ENCODE results near the gene TAGLN3.
A peak's percentile ranks its signal among the peaks of the same experiment; 100 is the strongest.

TAGLN3 gene

GRCh38 chr3:112041321-112041720, 42.6 kb downstream of the TAGLN3 start:
- TF ChIP-seq CTCF (IDR thresholded peaks at IDR 0.05; ENCODE audit: low read length, missing control alignments) = no peak
- DNase-seq (ENCODE audit: low read depth) = no peak
- no peak overlapping the region for H3K4me3 ChIP-seq (replicated peaks; ENCODE audit: low read depth, low read length)

GRCh38 chr3:112042842-112043280, 44.1 kb downstream of the TAGLN3 start:
- H3K4me3 ChIP-seq (replicated peaks; ENCODE audit: low read depth, low read length) = no peak overlapping the region
- TF ChIP-seq CTCF (IDR thresholded peaks at IDR 0.05; ENCODE audit: low read length, missing control alignments) = no peak
- no peak for DNase-seq (ENCODE audit: low read depth)

GRCh38 chr3:112043621-112044201, 45.0 kb downstream of the TAGLN3 start:
- peak; percentile 93 for TF ChIP-seq CTCF (IDR thresholded peaks at IDR 0.05; ENCODE audit: low read length, missing control alignments)
- peak; percentile 85 for DNase-seq (ENCODE audit: low read depth)
- peak overlapping the region; percentile 19 for H3K4me3 ChIP-seq (replicated peaks; ENCODE audit: low read depth, low read length)

- no peak overlapping the region for H3K4me3 ChIP-seq (replicated peaks; ENCODE audit: low read depth, low read length)
Observed at GRCh38 chr3:112046599-112046998, 47.9 kb downstream of the TAGLN3 start.

GRCh38 chr3:112047264-112047663, 48.5 kb downstream of the TAGLN3 start:
- TF ChIP-seq CTCF (IDR thresholded peaks at IDR 0.05; ENCODE audit: low read length, missing control alignments) = no peak
- DNase-seq (ENCODE audit: low read depth) = no peak
- H3K4me3 ChIP-seq (replicated peaks; ENCODE audit: low read depth, low read length) = no peak overlapping the region

More at GRCh38 chr3:112046599-112046998, 47.9 kb downstream of the TAGLN3 start:
- TF ChIP-seq CTCF (IDR thresholded peaks at IDR 0.05; ENCODE audit: low read length, missing control alignments) = no peak
- DNase-seq (ENCODE audit: low read depth) = no peak

- no peak overlapping the region for H3K4me3 ChIP-seq (replicated peaks; ENCODE audit: low read depth, low read length)
- no peak for TF ChIP-seq CTCF (IDR thresholded peaks at IDR 0.05; ENCODE audit: low read length, missing control alignments)
- no peak for DNase-seq (ENCODE audit: low read depth)
Observed at GRCh38 chr3:112048911-112049310, 50.2 kb downstream of the TAGLN3 start.

- TF ChIP-seq CTCF (IDR thresholded peaks at IDR 0.05; ENCODE audit: low read length, missing control alignments) = no peak
- no peak overlapping the region for H3K4me3 ChIP-seq (replicated peaks; ENCODE audit: low read depth, low read length)
- no peak for DNase-seq (ENCODE audit: low read depth)
Observed at GRCh38 chr3:112053229-112053628, 54.5 kb downstream of the TAGLN3 start.

Data from fibroblast of pulmonary artery (primary cell).